HAP-1 (cell line): ENCODE data around the gene CEACAM4.
"Not testable (repeated sequence)": the region's sequence is repeated elsewhere in the genome, so short reads cannot be mapped to it uniquely, and the experiment has no call there.

Experiments used
- DNase-seq, 2 experiments: peaks; one replicate each; pipeline ENCODE4 v3.0.0-alpha.2; 2016 to 2020; ENCODE audit warnings: low spot score in 2 of 2
- H3K27me3 ChIP-seq: fragments of 250-450 bp; sonication (Bioruptor Pico); 2 replicates; pipeline ENCODE4 v1.5.1; 2020; ENCODE audit warnings: low read depth, mild to moderate bottlenecking, moderate library complexity
- H3K36me3 ChIP-seq: fragments of 250-450 bp; sonication (Bioruptor Pico); replicated peaks from 2 replicates; pipeline ENCODE4 v1.5.1; 2020; ENCODE audit warnings: mild to moderate bottlenecking
- H3K4me1 ChIP-seq: fragments of 250-450 bp; sonication (Bioruptor Pico); 2 replicates; pipeline ENCODE4 v1.5.1; 2020; ENCODE audit warnings: mild to moderate bottlenecking
- H3K4me3 ChIP-seq: fragments of 250-450 bp; sonication (Bioruptor Pico); 2 replicates; pipeline ENCODE4 v1.5.1; 2020; ENCODE audit warnings: mild to moderate bottlenecking, moderate library complexity
- H3K9me3 ChIP-seq: fragments of 250-450 bp; sonication (Bioruptor Pico); 2 replicates; pipeline ENCODE4 v1.5.1; 2020; ENCODE audit warnings: mild to moderate bottlenecking, moderate library complexity
- in situ Hi-C: fragments of 300-500 bp; cut with MboI; formaldehyde crosslinking; loops from 3 replicates; pipeline ENCODE4 v1.14.3; 2020; ENCODE audit warnings: low sequenced_read_pairs, inconsistent platforms, mixed read lengths

CEACAM4 gene

DNA sequence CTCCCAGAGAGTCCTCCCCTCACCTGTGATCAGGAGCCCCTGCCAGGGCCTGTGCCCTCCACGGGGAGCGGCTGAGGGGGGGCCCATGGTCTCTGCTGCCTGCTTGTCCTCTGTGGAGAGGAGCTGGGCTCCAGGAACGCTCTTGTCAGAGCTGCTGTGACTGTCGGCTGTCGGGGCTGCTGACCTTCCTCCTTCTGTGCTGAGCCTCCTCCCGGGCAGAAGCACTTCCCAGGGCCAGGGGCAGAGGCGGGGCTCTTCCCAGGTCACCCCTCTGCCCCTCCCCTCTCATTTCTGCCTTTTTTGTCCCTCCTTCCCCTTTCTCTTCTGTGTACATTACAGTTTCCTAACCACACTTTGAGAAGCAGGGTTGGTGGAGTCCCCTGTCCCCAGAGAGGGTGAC is at the start of gene CEACAM4:
Gene CEACAM4, minus strand, starts transcription at position 198 of the 400 bp plus-strand sequence. Its CDS starts 111 bp downstream, at position 87.
- H3K4me3 ChIP-seq: no peak within 1 kb of the TSS
- in situ Hi-C loops: no loop called here
- no peak for DNase-seq
- H3K4me1 ChIP-seq: no peaks in the 10 kb centered on the region
- H3K27me3 ChIP-seq: peaks cover 4% of the 10 kb centered on the region; the same call in 1 of the 2 replicates
- H3K36me3 ChIP-seq: no peaks in the 10 kb centered on the region
- no peaks in the 10 kb centered on the region for H3K9me3 ChIP-seq

DNA sequence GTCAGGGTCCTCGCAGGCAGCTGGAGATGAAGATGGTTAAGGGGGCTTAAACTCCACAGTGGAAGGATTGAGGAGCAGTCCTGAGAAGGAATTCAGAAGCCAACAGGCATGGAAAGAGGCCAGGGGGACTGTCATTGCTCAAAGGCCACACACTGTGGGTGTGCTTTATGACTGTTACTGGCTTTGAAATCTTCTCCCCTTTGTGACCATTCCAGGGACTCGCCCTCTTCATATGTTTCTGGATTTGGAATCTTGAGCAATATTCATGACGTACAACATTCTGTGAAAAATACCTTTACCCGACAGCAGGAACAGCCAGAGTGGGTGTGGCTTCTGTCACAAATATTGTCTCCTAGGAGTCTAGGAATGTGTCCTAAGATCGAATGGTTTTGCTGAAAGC is 44.6 kb upstream of the CEACAM4 start:
- Histone ChIP-seq H3K4me3 (no peak overlapping the region), H3K9me3 (no peaks in the 10 kb centered on the region), H3K27me3 (no peaks in the 10 kb centered on the region), H3K4me1 (no peaks in the 10 kb centered on the region), H3K36me3 (no peaks in the 10 kb centered on the region)
- no peak for DNase-seq
- in situ Hi-C loops: no loop called here

DNA sequence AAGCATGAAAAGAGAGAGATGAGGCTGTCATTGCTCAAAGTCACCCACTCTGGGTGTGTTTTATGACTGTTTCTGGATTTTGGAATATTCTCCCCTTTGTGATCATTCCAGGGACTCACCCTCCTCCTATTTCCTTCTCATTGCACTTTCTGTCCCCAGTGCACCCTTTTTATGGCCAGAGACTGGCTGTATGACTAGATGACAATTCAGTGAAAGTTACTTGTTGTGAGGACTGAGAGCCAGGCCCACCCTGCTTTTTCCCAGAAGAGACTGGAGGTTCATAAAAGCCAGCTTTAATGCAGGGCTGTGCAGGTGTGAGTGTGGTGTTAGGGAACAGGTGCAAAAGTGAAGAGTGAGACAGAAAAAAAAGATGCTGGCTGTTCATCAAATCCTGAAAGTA is 43.9 kb upstream of the CEACAM4 start:
- in situ Hi-C loops: no loop called here
- H3K4me1 ChIP-seq: no peaks in the 10 kb centered on the region
- no peaks in the 10 kb centered on the region for H3K36me3 ChIP-seq
- no peaks in the 10 kb centered on the region for H3K9me3 ChIP-seq
- DNase-seq: no peak
- no peaks in the 10 kb centered on the region for H3K27me3 ChIP-seq
- no peak overlapping the region for H3K4me3 ChIP-seq

DNA sequence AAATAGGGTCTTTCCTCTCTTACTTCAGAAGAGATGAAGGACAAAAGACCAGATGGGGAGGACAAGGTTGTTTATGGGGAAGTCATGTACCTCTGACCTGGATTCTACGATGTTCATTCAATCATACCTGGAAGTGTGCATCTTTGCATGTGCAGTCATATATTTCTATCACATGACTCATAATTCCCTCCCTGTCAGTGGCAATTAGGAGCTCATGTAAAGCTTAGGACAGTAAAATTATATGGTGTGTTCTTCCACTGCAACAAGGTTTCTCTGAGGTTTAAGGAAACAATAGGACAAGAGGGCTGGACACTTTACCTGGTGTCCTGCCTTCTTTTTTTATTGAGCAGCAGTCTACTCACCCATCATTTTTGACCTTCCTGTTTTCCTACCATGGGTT is 41.4 kb upstream of the CEACAM4 start:
- H3K27me3 ChIP-seq: no peaks in the 10 kb centered on the region
- in situ Hi-C loops: no loop called here
- H3K9me3 ChIP-seq: no peaks in the 10 kb centered on the region
- no peaks in the 10 kb centered on the region for H3K36me3 ChIP-seq
- H3K4me3 ChIP-seq: no peak overlapping the region
- DNase-seq: no peak
- no peaks in the 10 kb centered on the region for H3K4me1 ChIP-seq

DNA sequence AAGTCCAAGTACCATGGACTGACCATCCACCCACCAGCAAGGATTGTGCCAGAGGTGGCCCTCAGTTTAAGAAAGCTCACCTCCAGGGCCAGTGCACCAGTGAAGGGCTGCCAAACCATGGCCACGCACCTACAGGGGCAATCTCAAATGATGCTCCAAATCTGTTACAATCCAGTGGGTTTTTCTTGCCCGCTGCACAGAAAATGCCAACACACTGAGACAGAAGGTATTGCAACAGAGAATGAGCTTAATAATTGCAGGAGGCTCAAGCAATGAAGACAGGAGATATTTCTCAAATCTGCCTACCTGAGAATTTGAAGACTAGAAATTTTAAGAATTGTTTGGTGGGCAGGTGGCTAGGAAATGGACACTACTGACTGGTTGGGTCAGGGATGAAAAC is 39.2 kb upstream of the CEACAM4 start:
- Histone ChIP-seq H3K9me3 (no peaks in the 10 kb centered on the region), H3K4me1 (no peaks in the 10 kb centered on the region)
- in situ Hi-C loops: no loop called here

DNA sequence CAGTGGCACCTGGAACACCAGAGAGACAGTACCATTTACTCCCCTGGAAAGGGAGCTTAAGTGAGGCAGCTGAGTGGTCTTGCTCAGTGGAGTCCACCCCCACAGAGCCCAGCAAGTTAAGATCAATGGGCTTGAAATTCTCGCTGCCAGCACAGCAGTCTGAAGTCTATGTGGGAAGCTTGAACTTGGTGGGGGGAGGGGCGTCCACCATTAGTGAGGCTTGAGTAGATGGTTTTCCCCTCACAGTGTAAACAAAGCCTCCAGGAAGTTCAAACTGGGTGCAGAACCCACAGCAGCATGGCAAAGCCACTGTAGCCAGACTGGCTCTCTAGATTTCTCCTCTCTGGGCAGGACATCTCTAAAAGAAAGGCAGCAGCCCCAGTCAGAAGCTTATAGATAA is 30.3 kb upstream of the CEACAM4 start:
- H3K4me1 ChIP-seq: no peaks in the 10 kb centered on the region
- in situ Hi-C loops: no loop called here
- no peaks in the 10 kb centered on the region for H3K9me3 ChIP-seq
- H3K27me3 ChIP-seq: no peaks in the 10 kb centered on the region
- H3K36me3 ChIP-seq: no peaks in the 10 kb centered on the region
- no peak for DNase-seq
- no peak overlapping the region for H3K4me3 ChIP-seq

More for the DNA sequence above, 39.2 kb upstream of the CEACAM4 start:
- Histone ChIP-seq H3K36me3 (no peaks in the 10 kb centered on the region), H3K27me3 (no peaks in the 10 kb centered on the region), H3K4me3 (no peak overlapping the region)
- DNase-seq: no peak

DNA sequence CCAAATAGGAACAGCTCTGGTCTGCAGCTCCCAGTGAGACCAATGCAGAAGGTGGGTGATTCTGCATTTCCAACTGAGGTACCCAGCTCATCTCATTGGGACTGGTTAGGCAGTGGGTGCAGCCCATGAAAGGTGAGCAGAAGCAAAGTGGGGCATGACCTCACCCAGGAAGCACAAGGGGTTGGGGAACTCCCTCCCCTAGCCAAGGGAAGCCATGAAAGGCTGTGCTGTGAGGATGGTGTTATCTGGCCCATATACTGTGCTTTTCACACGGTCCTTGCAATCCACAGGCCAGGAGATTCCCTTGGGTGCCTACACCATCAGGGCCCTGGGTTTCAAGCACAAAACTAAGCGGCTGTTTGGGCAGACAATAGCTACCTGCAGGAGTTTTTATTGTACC is 29.9 kb upstream of the CEACAM4 start:
- H3K4me3 ChIP-seq, DNase-seq, H3K36me3 ChIP-seq, H3K4me1 ChIP-seq, in situ Hi-C loops, H3K27me3 ChIP-seq, H3K9me3 ChIP-seq: not testable (repeated sequence)

DNA sequence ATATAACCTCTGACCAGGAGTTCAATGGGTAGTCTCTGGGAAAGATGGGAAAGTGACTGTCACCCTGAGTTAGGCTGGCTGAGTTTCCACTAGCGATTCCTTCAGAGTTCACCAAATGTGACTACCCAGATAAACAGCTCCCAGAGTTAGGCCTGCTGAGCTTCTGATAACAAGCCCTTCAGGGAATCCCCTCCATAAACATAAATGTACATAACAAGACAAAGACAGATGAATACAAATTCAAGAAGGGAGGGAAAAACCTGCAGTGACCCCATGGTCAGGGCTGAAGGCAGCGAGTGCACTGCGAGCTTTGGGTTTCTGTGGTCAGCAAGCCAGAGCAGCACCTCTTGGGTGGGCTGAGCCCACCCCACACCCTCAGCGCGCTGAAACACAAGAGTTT is 25.4 kb upstream of the CEACAM4 start:
- H3K4me3 ChIP-seq: no peak overlapping the region
- H3K4me1 ChIP-seq: no peaks in the 10 kb centered on the region
- in situ Hi-C loops: no loop called here
- no peaks in the 10 kb centered on the region for H3K36me3 ChIP-seq
- DNase-seq: no peak
- no peaks in the 10 kb centered on the region for H3K9me3 ChIP-seq
- H3K27me3 ChIP-seq: no peaks in the 10 kb centered on the region

DNA sequence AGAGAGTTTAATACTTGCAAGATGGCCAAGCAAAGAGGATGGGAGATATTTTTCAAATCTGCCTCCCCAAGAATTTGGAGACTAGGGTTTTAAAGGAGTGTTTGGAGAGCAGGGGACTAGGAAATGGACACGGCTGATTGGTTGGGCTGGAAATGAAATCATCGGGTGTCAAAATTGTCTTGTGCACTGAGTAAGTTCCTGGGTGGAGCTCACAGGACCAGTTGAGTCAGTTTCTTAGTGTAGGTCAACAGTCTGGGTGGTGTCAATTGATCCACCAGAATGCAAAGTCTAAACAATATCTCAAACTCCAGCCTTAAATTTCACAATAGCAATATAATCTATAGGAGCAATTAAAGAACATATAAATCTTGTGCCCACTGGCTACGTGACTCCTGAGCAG is 23.0 kb upstream of the CEACAM4 start:
- H3K36me3 ChIP-seq: no peaks in the 10 kb centered on the region
- H3K4me3 ChIP-seq: no peak overlapping the region
- no peak for DNase-seq
- no peaks in the 10 kb centered on the region for H3K4me1 ChIP-seq
- no peaks in the 10 kb centered on the region for H3K9me3 ChIP-seq
- in situ Hi-C loops: no loop called here
- H3K27me3 ChIP-seq: no peaks in the 10 kb centered on the region

DNA sequence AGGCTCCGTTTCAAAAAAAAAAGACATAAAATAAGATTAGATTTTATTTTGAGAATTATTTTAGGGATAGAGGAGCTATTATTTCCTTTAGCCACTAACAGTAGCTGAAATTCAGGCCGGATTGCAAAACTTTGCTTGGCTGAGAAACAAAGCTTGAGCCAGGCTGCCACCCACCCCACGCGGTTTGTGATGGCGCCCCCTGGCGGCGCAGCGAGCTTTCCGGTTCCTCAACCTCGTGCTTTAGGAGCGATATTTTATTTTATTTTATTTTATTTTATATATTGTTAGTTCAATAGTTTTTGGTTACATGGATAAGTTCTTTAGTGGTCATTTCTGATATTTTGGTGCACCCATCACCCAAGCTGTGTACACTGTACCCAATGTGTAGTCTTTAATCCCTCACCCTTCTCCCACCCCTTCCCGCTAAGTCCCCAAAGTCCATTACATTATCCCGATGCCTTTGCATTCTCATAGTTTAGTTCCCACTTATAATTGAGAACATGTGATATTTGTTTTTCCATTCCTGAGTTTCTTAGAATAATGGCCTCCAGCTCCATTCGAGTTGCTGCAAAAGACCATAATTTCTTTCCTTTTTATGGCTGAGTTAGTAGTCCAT is 19.8 kb upstream of the CEACAM4 start:
- H3K4me1 ChIP-seq: no peaks in the 10 kb centered on the region
- H3K27me3 ChIP-seq: no peaks in the 10 kb centered on the region
- H3K36me3 ChIP-seq: no peaks in the 10 kb centered on the region
- in situ Hi-C loops: no loop called here
- DNase-seq: no peak
- H3K9me3 ChIP-seq: no peaks in the 10 kb centered on the region
- no peak overlapping the region for H3K4me3 ChIP-seq

DNA sequence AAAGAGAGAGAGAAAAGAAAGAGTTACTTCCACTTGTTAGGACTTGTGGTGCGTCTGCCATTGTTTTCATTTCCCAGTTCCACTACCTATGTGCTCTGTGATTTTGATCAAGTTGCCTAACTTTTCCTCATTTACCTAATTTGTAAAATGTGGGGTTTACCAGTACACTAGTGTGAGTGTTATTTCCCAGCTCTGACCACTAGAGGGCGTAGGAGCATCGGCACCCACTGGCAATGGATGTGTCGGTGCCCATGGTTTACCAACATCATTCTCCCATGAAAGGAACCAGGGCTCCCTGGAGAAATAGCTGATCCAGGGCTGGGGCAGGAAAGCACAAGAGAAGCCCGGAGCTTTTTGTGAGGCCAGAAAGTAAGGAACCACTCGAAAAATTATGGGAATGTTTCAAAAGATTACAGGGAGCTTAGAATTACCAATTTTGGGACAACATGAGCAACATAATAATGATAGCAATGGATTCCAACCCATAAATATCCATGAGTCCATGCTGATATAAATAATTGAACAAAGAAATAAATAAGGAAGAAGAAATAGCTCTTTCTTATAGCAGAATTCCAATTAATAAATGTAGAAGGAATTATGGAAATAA is 15.1 kb upstream of the CEACAM4 start:
- Histone ChIP-seq H3K27me3 (no peaks in the 10 kb centered on the region), H3K9me3 (no peaks in the 10 kb centered on the region), H3K4me3 (no peak overlapping the region), H3K4me1 (no peaks in the 10 kb centered on the region), H3K36me3 (no peaks in the 10 kb centered on the region)
- peak; percentile 5 to 72 for DNase-seq
- in situ Hi-C loops: no loop called here

DNA sequence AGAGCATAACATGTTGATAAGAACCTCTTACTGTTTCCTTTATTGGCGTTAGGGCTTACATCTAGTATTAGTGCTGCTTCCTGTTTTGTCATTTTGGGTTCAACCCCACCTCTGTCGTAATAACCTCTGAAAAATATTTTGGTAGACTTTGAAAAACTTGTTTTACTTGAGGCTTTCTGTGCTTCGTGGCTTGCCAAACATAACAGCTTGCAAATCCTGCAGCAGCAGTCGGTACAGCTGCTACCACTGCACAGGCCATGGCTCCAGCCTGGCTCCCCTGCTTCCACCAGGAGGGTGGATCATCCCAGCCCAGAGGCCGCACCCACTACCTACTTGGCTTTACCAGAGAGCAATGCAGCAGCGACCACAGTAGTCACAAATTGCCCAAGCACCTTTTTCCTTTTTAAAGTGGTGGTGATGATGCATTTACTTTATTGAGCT is 11.8 kb upstream of the CEACAM4 start:
- in situ Hi-C loops: no loop called here
- Histone ChIP-seq H3K4me1 (no peaks in the 10 kb centered on the region), H3K9me3 (no peaks in the 10 kb centered on the region), H3K4me3 (no peak overlapping the region), H3K36me3 (no peaks in the 10 kb centered on the region), H3K27me3 (no peaks in the 10 kb centered on the region)
- no peak for DNase-seq

DNA sequence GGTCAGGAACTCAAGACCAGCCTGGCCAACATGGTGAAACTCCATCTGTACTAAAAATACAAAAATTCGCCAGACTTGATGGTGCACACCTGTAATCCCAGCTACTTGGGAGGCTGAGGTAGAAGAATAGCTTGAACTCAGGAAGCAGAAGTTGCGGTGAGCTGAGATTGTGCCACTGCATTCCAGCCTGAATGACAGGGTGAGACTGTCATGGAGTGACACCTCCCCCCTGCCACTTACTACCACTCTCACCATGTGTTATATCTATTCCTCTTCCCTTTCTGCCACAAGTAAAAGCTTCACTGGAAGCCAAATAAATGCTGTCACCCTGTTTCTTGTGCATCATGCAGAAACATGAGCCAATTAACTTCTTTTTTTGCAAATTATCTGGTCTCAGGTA is 10.6 kb upstream of the CEACAM4 start:
- no peak for DNase-seq
- H3K27me3 ChIP-seq: no peaks in the 10 kb centered on the region
- H3K36me3 ChIP-seq: no peaks in the 10 kb centered on the region
- H3K9me3 ChIP-seq: no peaks in the 10 kb centered on the region
- H3K4me1 ChIP-seq: no peaks in the 10 kb centered on the region
- in situ Hi-C loops: no loop called here
- H3K4me3 ChIP-seq: no peak overlapping the region

DNA sequence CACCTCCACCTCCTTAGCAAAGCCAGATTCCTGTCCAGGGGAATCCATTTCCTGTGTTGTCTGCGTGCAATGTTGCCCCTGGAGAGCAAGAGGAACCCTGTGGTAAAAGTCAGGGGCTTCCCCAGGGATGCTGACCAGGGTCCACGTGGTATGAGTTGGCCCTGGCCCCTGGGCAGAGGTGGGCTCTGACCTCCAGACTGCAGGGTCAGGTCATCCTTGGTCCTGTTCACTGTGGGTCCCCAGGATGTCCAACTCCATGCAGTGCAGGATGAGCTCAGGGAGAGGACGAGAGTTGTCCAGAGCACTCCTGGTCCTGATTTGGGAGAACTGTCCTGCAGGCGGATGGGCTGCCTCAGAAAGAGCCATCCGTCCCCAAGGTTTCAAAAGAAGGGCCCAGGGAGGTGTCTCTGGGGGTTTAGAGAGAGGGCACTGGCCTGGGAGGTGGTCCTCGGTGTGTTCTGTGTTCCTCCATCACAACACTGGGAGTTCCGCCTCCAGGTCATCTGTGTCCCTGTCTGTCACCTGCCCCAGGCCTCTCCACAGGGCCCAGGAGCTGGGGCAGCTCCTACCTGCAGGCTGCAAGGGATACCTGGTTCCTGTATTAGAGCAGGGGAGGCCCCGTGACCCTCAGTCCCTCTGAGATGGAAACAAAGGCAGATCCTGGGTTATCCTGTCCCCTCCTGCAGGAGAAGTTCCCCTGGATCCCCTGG is 1.2 kb upstream of the CEACAM4 start:
- Histone ChIP-seq H3K4me1 (no peaks in the 10 kb centered on the region), H3K36me3 (no peaks in the 10 kb centered on the region), H3K9me3 (no peaks in the 10 kb centered on the region), H3K27me3 (peaks cover 4% of the 10 kb centered on the region; the same call in 1 of the 2 replicates), H3K4me3 (no peak overlapping the region)
- in situ Hi-C loops: no loop called here
- DNase-seq: no peak
